ENCODE data around the gene FANCI.

GRCh38 chr15:89338036-89338435, 94.3 kb downstream of the FANCI start:
- no peak for TF ChIP-seq POLR2A (IDR thresholded peaks at IDR 0.05)
- TF ChIP-seq CTCF (IDR thresholded peaks at IDR 0.05) = no peak

All from body of pancreas (tissue), 4 donors.